Endothelial cell (in vitro differentiated cells): ENCODE results near the gene PLVAP. TPM values are rescaled to one million over a fixed set of nuclear protein-coding genes. Genes with fewer than 3 reads are reported as not detected.

Source experiments
- DNase-seq: peaks from one replicate; pipeline ENCODE4 v3.0.0; 2021; ENCODE audit warnings: low spot score
- H3K27ac Mint-ChIP-seq: one replicate; pipeline ENCODE4 v1.8.0; 2021; ENCODE audit warnings: mixed read lengths, inconsistent platforms; ENCODE audit not compliant: unreplicated experiment
- H3K27me3 Mint-ChIP-seq: one replicate; pipeline ENCODE4 v1.8.0; 2021; ENCODE audit warnings: mild to moderate bottlenecking, moderate library complexity, mixed read lengths, inconsistent platforms; ENCODE audit not compliant: unreplicated experiment
- H3K36me3 Mint-ChIP-seq: one replicate; pipeline ENCODE4 v1.8.0; 2021; ENCODE audit warnings: mild to moderate bottlenecking, low read depth, mixed read lengths, inconsistent platforms; ENCODE audit not compliant: unreplicated experiment
- H3K4me1 Mint-ChIP-seq: one replicate; pipeline ENCODE4 v1.8.0; 2021; ENCODE audit warnings: mild to moderate bottlenecking, mixed read lengths, inconsistent platforms; ENCODE audit not compliant: unreplicated experiment
- H3K4me3 Mint-ChIP-seq: one replicate; pipeline ENCODE4 v1.8.0; 2021; ENCODE audit warnings: mild to moderate bottlenecking, mixed read lengths, inconsistent platforms; ENCODE audit not compliant: unreplicated experiment
- H3K9me3 Mint-ChIP-seq: one replicate; pipeline ENCODE4 v1.8.0; 2021; ENCODE audit warnings: mixed read lengths, inconsistent platforms; ENCODE audit not compliant: unreplicated experiment
- CTCF ChIP-seq: fragments of 200-600 bp; sonication (generic); IDR thresholded peaks from one replicate; pipeline ENCODE4 v1.5.0; 2021; ENCODE audit warnings: antibody characterized with exemption; ENCODE audit not compliant: unreplicated experiment
- total RNA-seq: library from RNA; stranded (reverse); fragmentation: NEBNext Ultra II Directional; extraction: Animal tissue kit (Norgen Biotek cat#: 25700); gene quantifications from one replicate; pipeline ENCODE4 v1.2.1, GENCODE V29; 2021; ENCODE audit not compliant: unreplicated experiment

The PLVAP gene
- total RNA-seq, 1 donor from 2014 or later = 1,569 TPM

DNA sequence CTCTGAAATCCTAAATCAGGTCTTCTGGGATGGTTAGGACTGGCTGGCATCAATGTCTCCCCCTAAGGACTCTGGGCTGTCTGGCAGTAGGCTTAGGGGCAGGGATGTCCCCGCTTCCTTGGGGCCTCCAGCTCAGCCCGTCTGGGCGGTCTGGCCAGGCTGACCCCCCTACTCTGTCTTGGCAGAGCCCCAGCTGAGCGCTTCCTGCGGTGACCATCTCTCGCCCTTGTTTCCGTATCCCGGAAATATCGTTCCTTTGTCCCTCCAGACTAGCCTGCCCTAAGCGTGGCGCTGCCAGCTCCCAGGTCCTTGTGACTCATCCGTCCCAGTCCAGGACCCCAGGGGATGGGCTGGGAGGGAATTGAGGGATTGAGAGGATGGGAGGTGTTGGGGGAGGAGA is 28.4 kb downstream of the PLVAP start:
- peak; percentile 45 for DNase-seq
- Mint-ChIP-seq H3K36me3 (peaks cover 20% of the 10 kb centered on the region), H3K9me3 (no peaks in the 10 kb centered on the region), H3K4me3 (no peak overlapping the region), H3K4me1 (peaks cover 36% of the 10 kb centered on the region), H3K27ac (peak overlapping the region; percentile 48), H3K27me3 (peaks cover 32% of the 10 kb centered on the region)
- no peak for TF ChIP-seq CTCF

GRCh38 chr19:17347877-17348276 is 29.3 kb downstream of the PLVAP start:
- no peak for TF ChIP-seq CTCF
- Mint-ChIP-seq H3K27ac (peak overlapping the region; percentile 72), H3K36me3 (peaks cover 11% of the 10 kb centered on the region), H3K4me3 (peak overlapping the region; percentile 40), H3K9me3 (no peaks in the 10 kb centered on the region), H3K27me3 (peaks cover 27% of the 10 kb centered on the region), H3K4me1 (peaks cover 28% of the 10 kb centered on the region)
- no peak for DNase-seq

GRCh38 chr19:17347361-17347760 is 29.8 kb downstream of the PLVAP start:
- H3K9me3 Mint-ChIP-seq = no peaks in the 10 kb centered on the region
- H3K27ac Mint-ChIP-seq = peak overlapping the region; percentile 36
- peaks cover 23% of the 10 kb centered on the region for H3K27me3 Mint-ChIP-seq
- H3K4me1 Mint-ChIP-seq = peaks cover 23% of the 10 kb centered on the region
- TF ChIP-seq CTCF = no peak
- H3K4me3 Mint-ChIP-seq = peak overlapping the region; percentile 40
- peaks cover 7% of the 10 kb centered on the region for H3K36me3 Mint-ChIP-seq
- DNase-seq = no peak

DNA sequence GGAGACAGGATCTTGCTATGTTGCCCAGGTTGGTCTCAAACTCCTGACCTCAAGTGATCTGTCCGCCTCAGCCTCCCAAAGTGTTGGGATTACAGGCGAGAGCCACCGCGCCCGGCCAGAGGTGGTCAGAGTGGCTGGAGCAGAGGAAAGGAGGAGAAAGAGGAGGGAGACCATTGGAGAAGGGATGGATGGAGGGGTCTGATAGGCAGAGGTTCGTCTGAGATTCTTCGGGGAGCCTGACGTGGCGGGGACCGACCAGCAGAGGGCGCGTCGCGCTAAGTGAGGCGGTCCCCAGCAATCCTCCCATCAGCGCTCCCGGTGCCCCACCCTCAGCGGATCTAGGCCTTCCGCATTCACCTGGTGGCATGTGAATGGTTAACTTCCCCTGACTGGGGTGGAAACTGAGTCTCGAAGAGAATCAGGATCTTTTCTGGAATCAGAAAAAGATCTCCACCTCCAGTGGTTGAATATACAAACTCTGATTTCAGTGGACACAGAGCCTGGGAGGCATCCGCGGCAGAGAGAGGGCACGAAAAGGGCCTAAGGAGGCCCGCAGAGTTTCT is 31.0 kb downstream of the PLVAP start:
- Mint-ChIP-seq H3K27ac (peak overlapping the region; percentile 72), H3K4me1 (peaks cover 17% of the 10 kb centered on the region), H3K36me3 (peaks cover 3% of the 10 kb centered on the region), H3K27me3 (peaks cover 21% of the 10 kb centered on the region), H3K9me3 (no peaks in the 10 kb centered on the region), H3K4me3 (no peak overlapping the region)
- DNase-seq = peak; percentile 87
- peak; percentile 94 for TF ChIP-seq CTCF

- no peak for TF ChIP-seq CTCF
- H3K4me3 Mint-ChIP-seq = no peak overlapping the region
- H3K27me3 Mint-ChIP-seq = peaks cover 17% of the 10 kb centered on the region
- H3K27ac Mint-ChIP-seq = peak overlapping the region; percentile 42
- H3K9me3 Mint-ChIP-seq = no peaks in the 10 kb centered on the region
- DNase-seq = no peak
- H3K36me3 Mint-ChIP-seq = peaks cover 3% of the 10 kb centered on the region
- peaks cover 2% of the 10 kb centered on the region for H3K4me1 Mint-ChIP-seq
These were observed 35.3 kb downstream of the PLVAP start for GRCh38 chr19:17341845-17342244.
